ENCODE results near the gene MXRA7. TPM values are rescaled to one million over a fixed set of nuclear protein-coding genes. Genes with fewer than 3 reads are reported as not detected.

The MXRA7 gene
- total and polyA plus RNA-seq, 2 of the 4 experiments (the other 2 are of a cell fraction): 168 to 231 TPM

DNA sequence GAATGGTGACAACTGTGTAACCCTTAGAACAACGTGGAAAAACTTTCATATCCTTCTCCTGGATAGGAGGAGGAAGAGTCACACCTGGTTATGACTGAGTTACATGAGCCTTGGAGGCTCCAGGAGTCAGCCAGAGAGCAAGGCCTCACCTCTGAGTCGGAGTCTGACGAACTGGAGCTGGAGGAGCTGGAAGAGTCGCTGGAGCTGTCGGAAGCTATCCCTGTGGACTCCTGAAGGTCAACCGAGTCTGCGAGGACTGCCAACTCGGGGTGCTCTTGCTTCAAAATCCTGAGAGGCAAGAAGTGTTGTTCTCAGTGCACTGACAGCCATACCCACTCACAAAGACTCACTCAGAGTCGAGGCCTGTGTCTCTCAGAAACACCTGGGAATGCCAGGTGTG is 9.4 kb upstream of the MXRA7 start:
- no peak for DNase-seq
- no peak overlapping the region for H3K4me2 ChIP-seq (ENCODE audit: low read depth, low read length)
- H2BK120ac ChIP-seq (ENCODE audit: low read depth, low read length): no peak overlapping the region
- H3K9ac ChIP-seq (ENCODE audit: low read depth, low read length): no peak overlapping the region
- H3K18ac ChIP-seq (ENCODE audit: low read depth, low read length): no peak overlapping the region
- CTCF ChIA-PET: no interaction called here
- H4K20me1 ChIP-seq (ENCODE audit: insufficient read depth, low read length): peaks cover 48% of the 10 kb centered on the region
- no peak overlapping the region for H3K4ac ChIP-seq (ENCODE audit: low read depth, low read length)
- H2BK5ac ChIP-seq (ENCODE audit: low read depth, low read length, poor library complexity, severe bottlenecking): no peak overlapping the region
- ATAC-seq (ENCODE audit: low read depth): no peak
- no peak overlapping the region for H4K91ac ChIP-seq (ENCODE audit: insufficient read depth, low read depth, low read length)
- H3K9me3 ChIP-seq (ENCODE audit: control insufficient read depth, insufficient read depth, low read length): no peaks in the 10 kb centered on the region
- no peak overlapping the region for H2BK15ac ChIP-seq (ENCODE audit: low read depth, low read length)
- in situ Hi-C loops (cut with MboI; ENCODE audit: low sequenced_read_pairs): no loop called here
- H3K79me1 ChIP-seq (ENCODE audit: low read depth in 1 of 2, low read length in 2 of 2): peaks cover 43 to 71% of the 10 kb centered on the region in 2 experiments
- peaks cover 59% of the 10 kb centered on the region for H3K36me3 ChIP-seq (ENCODE audit: control insufficient read depth, insufficient read depth, low read length)
- H3K4me1 ChIP-seq (ENCODE audit: control insufficient read depth, insufficient read depth, low read length): peaks cover 13% of the 10 kb centered on the region
- H2AK9ac ChIP-seq (replicated peaks; ENCODE audit: low read depth, low read length, poor library complexity): no peak overlapping the region
- POLR2A ChIA-PET (ENCODE audit: unreplicated experiment): no interaction called here
- 100% methylated on average over 2 of the region's 9 CpGs; no CpG with 5 or more reads in 1 of the 2 experiments for WGBS, 2 experiments (ENCODE audit: extremely low coverage in 2 of 2, insufficient read length in 1 of 2)
- H2AFZ ChIP-seq (replicated peaks; ENCODE audit: low read length, poor library complexity): no peak overlapping the region
- H3K9me1 ChIP-seq (ENCODE audit: insufficient read depth, low read length): peaks cover 4% of the 10 kb centered on the region
- intact Hi-C loops (cut with micrococcal nuclease): no loop called here
- no peak overlapping the region for H2BK20ac ChIP-seq (ENCODE audit: low read depth, low read length)
- H4K8ac ChIP-seq (ENCODE audit: low read depth in 2 of 2, low read length in 2 of 2): no peak overlapping the region
- no peaks in the 10 kb centered on the region for H3K27me3 ChIP-seq (ENCODE audit: control insufficient read depth, insufficient read depth, low read length)
- no peak overlapping the region for H3K23ac ChIP-seq (ENCODE audit: low read depth, low read length)
- BruUV-seq (replicated peaks): no TSS peak
- no peak overlapping the region for H4K5ac ChIP-seq (ENCODE audit: low read depth, low read length)
- dilution Hi-C loops (cut with HindIII; ENCODE audit: low sequenced_read_pairs, unreplicated experiment): no loop called here
- no peak overlapping the region for H3K4me3 ChIP-seq (ENCODE audit: insufficient read depth, low read depth, low read length)
- no peak overlapping the region for H3K27ac ChIP-seq (ENCODE audit: insufficient read depth, low read length)
- TF ChIP-seq, protein P1, sequence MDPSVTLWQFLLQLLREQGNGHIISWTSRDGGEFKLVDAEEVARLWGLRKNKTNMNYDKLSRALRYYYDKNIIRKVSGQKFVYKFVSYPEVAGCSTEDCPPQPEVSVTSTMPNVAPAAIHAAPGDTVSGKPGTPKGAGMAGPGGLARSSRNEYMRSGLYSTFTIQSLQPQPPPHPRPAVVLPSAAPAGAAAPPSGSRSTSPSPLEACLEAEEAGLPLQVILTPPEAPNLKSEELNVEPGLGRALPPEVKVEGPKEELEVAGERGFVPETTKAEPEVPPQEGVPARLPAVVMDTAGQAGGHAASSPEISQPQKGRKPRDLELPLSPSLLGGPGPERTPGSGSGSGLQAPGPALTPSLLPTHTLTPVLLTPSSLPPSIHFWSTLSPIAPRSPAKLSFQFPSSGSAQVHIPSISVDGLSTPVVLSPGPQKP (IDR thresholded peaks at IDR 0.05; ENCODE audit: borderline replicate concordance, low read depth, low read length): no peak
- TF ChIP-seq RFX5 (IDR thresholded peaks at IDR 0.05; ENCODE audit: low read depth, low read length): no peak
- H3K14ac ChIP-seq (replicated peaks; ENCODE audit: low read depth, low read length): no peak overlapping the region
- H3K56ac ChIP-seq (ENCODE audit: extremely low read depth, insufficient read depth, low read length): no peak overlapping the region
- no peak overlapping the region for H2AK5ac ChIP-seq (ENCODE audit: low read depth, low read length)

Measured in IMR-90 (cell line).